Measurements from ENCODE around the gene RHOC.

RHOC gene

DNA sequence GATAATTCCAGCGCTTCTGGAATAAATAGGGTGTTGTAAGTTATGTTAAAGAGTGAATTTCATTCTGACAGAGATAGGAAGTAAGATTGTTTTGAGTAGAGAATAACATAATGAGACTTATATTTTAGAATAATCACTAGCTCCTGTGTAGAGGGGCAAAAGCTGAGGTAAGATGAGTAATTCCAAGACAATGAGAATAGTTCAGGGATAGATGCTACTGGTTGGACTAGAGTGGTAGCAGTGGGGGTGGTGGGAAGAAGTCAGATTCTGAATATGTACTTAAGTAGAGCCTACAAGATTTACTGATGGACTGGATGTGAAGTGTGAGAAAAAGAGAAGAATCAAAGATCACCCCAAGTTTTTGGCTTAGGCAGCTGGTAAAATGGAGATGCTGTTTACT, 55.7 kb downstream of the RHOC start:
- in situ Hi-C loops (cut with MboI; ENCODE audit: low pct_unique_long_range_greater_than_20kb, low sequenced_read_pairs), result no loop called here
- no peak for DNase-seq
